Right lobe of liver (tissue), 4 donors: Measurements from ENCODE around the gene R3HDM2.

Source experiments
- CTCF ChIP-seq, 4 donors: fragments of 200-600 bp in 3 of 4; fragments of 450-650 bp in 1 of 4; IDR thresholded peaks; one replicate each; pipeline versions ENCODE4 v1.5.1 to v1.8.0; 2016 to 2022; ENCODE audit warnings: antibody characterized with exemption in 4 of 4, mild to moderate bottlenecking in 2 of 4
- POLR2A ChIP-seq: fragments of 450-650 bp; IDR thresholded peaks from one replicate; pipeline ENCODE4 v1.6.1; 2017; ENCODE audit warnings: antibody characterized with exemption, mild to moderate bottlenecking
- donor health status: DM: no; HTN: no; CAD: no.
- donor health status: DM: no; HTN: no; CAD: no.
- donor health status: DM: no; HTN: yes; CAD: no.

DNA sequence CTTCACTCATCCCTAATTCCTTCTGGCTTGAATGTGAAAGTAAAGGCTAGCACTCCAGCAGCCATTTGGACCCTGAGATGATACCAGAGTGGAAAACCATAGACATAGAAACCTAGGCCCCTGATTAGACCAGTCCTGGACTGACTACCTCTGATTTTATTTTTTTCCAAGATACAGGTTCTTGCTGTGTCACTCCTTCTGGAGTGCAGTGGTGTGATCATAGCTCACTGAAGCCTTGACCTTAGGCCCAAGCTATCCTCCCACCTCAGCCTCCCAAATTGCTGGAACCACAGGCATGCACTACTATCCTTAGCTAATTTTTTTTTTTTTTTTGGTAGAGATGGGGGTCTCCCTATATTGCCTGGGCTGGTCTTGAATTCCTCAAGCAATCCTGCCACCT, 105.4 kb downstream of the R3HDM2 start:
- no peak for TF ChIP-seq CTCF (IDR thresholded peaks at IDR 0.05)
- no peak for TF ChIP-seq POLR2A
